HepG2 (cell line): ENCODE measurements around the gene ABCC1. TPM values are rescaled to one million over a fixed set of nuclear protein-coding genes. Genes with fewer than 3 reads are reported as not detected.

Source experiments
- ATAC-seq: fragments of 200-7000 bp; cut with Tn5 transposase; 3 replicates; pipeline ENCODE4 v1.9.1; 2020; ENCODE audit warnings: mild to moderate bottlenecking, moderate library complexity
- BruUV-seq: library from RNA; stranded (reverse); fragments of 400-500 nt; replicated peaks from 2 replicates; lab custom pipeline; 2021; lab: Mats Ljungman, UMichigan
- CTCF ChIA-PET: fragments of 300-600 bp; formaldehyde crosslinking; extraction: SDS; loops from one replicate; lab custom pipeline; 2021; ENCODE audit warnings: low total read pairs, inconsistent platforms, low intra/inter-chr PET ratio; lab: Yijun Ruan, JAX
- POLR2A ChIA-PET: fragments of 350-600 bp; sonication (Branson Sonifier 250); formaldehyde crosslinking; loops from one replicate; lab custom pipeline; 2020; ENCODE audit warnings: antibody characterized with exemption, inconsistent platforms; lab: Yijun Ruan, JAX
- DNase-seq: peaks from one replicate; pipeline ENCODE4 v3.0.0-alpha.2; 2015; ENCODE audit warnings: low spot score
- FAIRE-seq: peaks from 3 replicates; lab custom pipeline; 2011; peaks lifted over from hg19 to GRCh38; lab: Jason Lieb, UNC
- H2AFZ ChIP-seq: one replicate; pipeline ENCODE4 v1.6.1; 2011; ENCODE audit warnings: low read length, inconsistent platforms
- H3K27ac ChIP-seq: fragments of 300-600 bp; 3 replicates; pipeline ENCODE4 v1.8.0; 2011; ENCODE audit warnings: mixed run types, mild to moderate bottlenecking, mixed read lengths, low read length, inconsistent platforms; ENCODE audit not compliant: insufficient read depth; ENCODE audit errors: extremely low read length
- H3K27me3 ChIP-seq, 2 experiments: fragments of 200-600 bp in 1 of 2; 2 replicates in 1 of 2; 3 replicates in 1 of 2; pipeline versions ENCODE4 v1.6.0 to v1.8.0; 2011; ENCODE audit warnings: low read length in 2 of 2, mild to moderate bottlenecking in 2 of 2, moderate library complexity in 2 of 2, inconsistent platforms in 1 of 2; ENCODE audit not compliant: insufficient read depth in 2 of 2, control insufficient read depth in 1 of 2
- H3K36me3 ChIP-seq, 2 experiments: fragments of 200-600 bp in 1 of 2; replicated peaks in 1 of 2; 2 replicates in 1 of 2; 3 replicates in 1 of 2; pipeline versions ENCODE4 v1.5.1 to v1.8.0; 2011; ENCODE audit warnings: low read length in 2 of 2, inconsistent platforms in 1 of 2; ENCODE audit not compliant: insufficient read depth in 2 of 2, control insufficient read depth in 1 of 2
- H3K4me1 ChIP-seq: 2 replicates; pipeline ENCODE4 v1.5.1; 2012; ENCODE audit warnings: low read length, inconsistent platforms; ENCODE audit not compliant: insufficient read depth
- H3K4me2 ChIP-seq: 2 replicates; pipeline ENCODE4 v1.6.0; 2011; ENCODE audit warnings: low read depth, low read length, inconsistent platforms
- H3K4me3 ChIP-seq, 3 experiments: fragments of 200-600 bp in 1 of 3; sonication (generic), shearing (Covaris generic) in 1 of 3; replicated peaks in 1 of 3; 2 replicates each; pipeline ENCODE4 v1.5.1; 2011 to 2016; ENCODE audit warnings: low read length in 3 of 3, inconsistent platforms in 2 of 3, low read depth in 2 of 3, mild to moderate bottlenecking in 2 of 3, control low read depth in 1 of 3, mixed read lengths in 1 of 3; ENCODE audit not compliant: insufficient read depth in 1 of 3
- H3K79me2 ChIP-seq: one replicate; pipeline ENCODE4 v1.6.1; 2011; ENCODE audit warnings: low read length, inconsistent platforms; ENCODE audit not compliant: insufficient read depth
- H3K9ac ChIP-seq: 2 replicates; pipeline ENCODE4 v1.6.0; 2011; ENCODE audit warnings: mild to moderate bottlenecking, low read depth, low read length, inconsistent platforms; ENCODE audit not compliant: insufficient read depth
- H3K9me3 ChIP-seq: 2 replicates; pipeline ENCODE4 v1.5.1; 2012; ENCODE audit warnings: mild to moderate bottlenecking, low read length
- H4K20me1 ChIP-seq: 2 replicates; pipeline ENCODE4 v1.6.0; 2011; ENCODE audit warnings: inconsistent platforms, mild to moderate bottlenecking, low read length, moderate library complexity; ENCODE audit not compliant: insufficient read depth
- ATF1 ChIP-seq: IDR thresholded peaks from 2 replicates; pipeline ENCODE4 v1.6.1; 2016; ENCODE audit warnings: mild to moderate bottlenecking, control low read depth
- CAMTA2 ChIP-seq: sonication (generic); formaldehyde crosslinking; IDR thresholded peaks from 2 replicates; pipeline ENCODE4 v1.4.0; 2020; ENCODE audit warnings: mild to moderate bottlenecking, missing genetic modification reagents, borderline replicate concordance
- ELF3 ChIP-seq: IDR thresholded peaks from 2 replicates; pipeline ENCODE4 v1.6.1; 2016; ENCODE audit warnings: missing genetic modification reagents, missing compliant biosample characterization
- FLYWCH1 ChIP-seq: sonication (generic); formaldehyde crosslinking; IDR thresholded peaks from 2 replicates; pipeline ENCODE4 v1.8.1; 2023; ENCODE audit warnings: mild to moderate bottlenecking, missing genetic modification reagents
- FOXO1 ChIP-seq: sonication (generic); formaldehyde crosslinking; IDR thresholded peaks from 2 replicates; pipeline ENCODE4 v1.4.0; 2020; ENCODE audit warnings: missing genetic modification reagents
- MED8 ChIP-seq: sonication (generic); formaldehyde crosslinking; IDR thresholded peaks from 2 replicates; pipeline ENCODE4 v1.8.1; 2023; ENCODE audit warnings: mild to moderate bottlenecking, missing genetic modification reagents; ENCODE audit not compliant: insufficient replicate concordance
- MYC ChIP-seq: sonication (generic); formaldehyde crosslinking; IDR thresholded peaks from 2 replicates; pipeline ENCODE4 v1.9.0; 2021; ENCODE audit warnings: missing genetic modification reagents, borderline replicate concordance
- NBN ChIP-seq: fragments of 450-650 bp; conservative IDR thresholded peaks from 2 replicates; pipeline ENCODE4 v1.6.1; 2017
- TBX2 ChIP-seq: sonication (generic); formaldehyde crosslinking; IDR thresholded peaks from 2 replicates; pipeline ENCODE4 v1.5.0; 2020; ENCODE audit warnings: missing genetic modification reagents, mild to moderate bottlenecking, borderline replicate concordance
- ZNF12 ChIP-seq: sonication (generic); formaldehyde crosslinking; IDR thresholded peaks from 2 replicates; pipeline ENCODE4 v1.5.0; 2020; ENCODE audit warnings: missing genetic modification reagents
- ZNF34 ChIP-seq: sonication (generic); formaldehyde crosslinking; IDR thresholded peaks from 2 replicates; pipeline ENCODE4 v1.4.0; 2020; ENCODE audit warnings: mild to moderate bottlenecking, missing genetic modification reagents, borderline replicate concordance
- ZNF546 ChIP-seq: sonication (generic); formaldehyde crosslinking; conservative IDR thresholded peaks from 2 replicates; pipeline ENCODE4 v1.8.1; 2023; ENCODE audit warnings: mild to moderate bottlenecking, missing genetic modification reagents
- ZNF746 ChIP-seq: sonication (generic); formaldehyde crosslinking; IDR thresholded peaks from 2 replicates; pipeline ENCODE4 v1.8.0; 2022; ENCODE audit warnings: mild to moderate bottlenecking, missing genetic modification reagents
- ZNF75D ChIP-seq: sonication (generic); formaldehyde crosslinking; IDR thresholded peaks from 2 replicates; pipeline ENCODE4 v1.8.1; 2023; ENCODE audit warnings: missing genetic modification reagents, mild to moderate bottlenecking, borderline replicate concordance
- WGBS: methylation state at CpG from one replicate; pipeline ENCODE4 v1.1.6; 2017; ENCODE audit warnings: low lambda C conversion rate; 5-methylcytosine and 5-hydroxymethylcytosine counted together
- in situ Hi-C: cut with HindIII; loops from 2 replicates; pipeline ENCODE4 v1.10.0; 2017; ENCODE audit warnings: low pct_unique_long_range_greater_than_20kb; ENCODE audit not compliant: extremely low pct_ligation_motif_present
- intact Hi-C: fragments of 100-400 bp; cut with micrococcal nuclease; formaldehyde crosslinking; loops from one replicate; pipeline ENCODE4 v1.10.0; 2022; ENCODE audit not compliant: unreplicated experiment
- polyA plus RNA-seq, 8 experiments: library from polyadenylated mRNA; depleted of rRNA in 3 of 8; stranded (reverse) in 7 of 8; unstranded in 1 of 8; fragments of >200 nt; fragmentation: Illumina TruSeq in 4 of 8; extraction: Trizol in 4 of 8; gene quantifications; 2 replicates each; pipeline versions ENCODE4 v1.2.1 to v1.2.3, GENCODE V29; 2011 to 2016; ENCODE audit warnings: low read depth in 4 of 8, missing spikeins in 1 of 8, mixed read lengths in 1 of 8; ENCODE audit not compliant: insufficient read depth in 1 of 8
- total RNA-seq, 5 experiments: library from RNA; depleted of rRNA; stranded (reverse); fragments of >200 nt; fragmentation: Illumina TruSeq; extraction: Trizol; gene quantifications; 2 replicates each; pipeline ENCODE4 v1.2.3, GENCODE V29; 2016; ENCODE audit warnings: low read depth in 1 of 5
- TF ChIP-seq, protein P1 (sequence below): sonication (generic); formaldehyde crosslinking; conservative IDR thresholded peaks from 2 replicates; pipeline ENCODE4 v1.4.0; 2020; ENCODE audit warnings: mild to moderate bottlenecking, missing genetic modification reagents, moderate library complexity
- TF ChIP-seq, protein P2 (sequence below): sonication (generic); formaldehyde crosslinking; IDR thresholded peaks from 2 replicates; pipeline ENCODE4 v1.5.0; 2020; ENCODE audit warnings: missing genetic modification reagents, mild to moderate bottlenecking, borderline replicate concordance
- TF ChIP-seq, protein P3 (sequence below): sonication (generic); formaldehyde crosslinking; IDR thresholded peaks from 2 replicates; pipeline ENCODE4 v1.5.0; 2020; ENCODE audit warnings: missing genetic modification reagents, mild to moderate bottlenecking, borderline replicate concordance

Gene ABCC1
- total and polyA plus RNA-seq, 2 of the 13 experiments (the other 11 are each of a cell fraction or from before 2014, with no cell fraction given) = 13.0 to 30.6 TPM

DNA sequence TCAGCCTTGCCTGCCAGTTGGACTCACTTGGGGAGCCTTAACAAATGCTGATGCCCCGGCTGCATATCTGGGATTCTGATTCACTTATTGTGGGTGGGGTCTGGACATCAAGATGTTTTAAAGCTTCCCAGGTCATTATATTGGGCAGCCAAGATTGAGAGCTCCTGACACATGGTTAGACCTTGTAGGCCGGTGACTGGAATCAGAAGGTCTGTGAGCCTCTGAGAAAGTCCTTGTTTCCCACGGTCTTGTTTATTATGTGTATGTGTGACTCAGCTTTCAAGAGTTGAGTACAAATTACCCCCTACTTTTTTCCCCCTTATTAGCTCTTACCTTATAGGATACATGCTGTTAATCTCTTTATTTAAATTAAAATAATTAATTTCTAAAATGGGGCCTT, 103.5 kb downstream of the ABCC1 start:
- no peak for ATAC-seq
- no peak overlapping the region for H3K9ac ChIP-seq
- WGBS = 98% methylated on average over 3 of the region's 3 CpGs

More for the DNA sequence above, 103.5 kb downstream of the ABCC1 start:
- ChIA-PET POLR2A (no interaction called here), CTCF (no interaction called here)
- in situ Hi-C loops = no loop called here
- H2AFZ ChIP-seq = no peak overlapping the region
- H3K79me2 ChIP-seq = no peaks in the 10 kb centered on the region
- no peak for DNase-seq
- no peak overlapping the region for H3K27ac ChIP-seq
- TF ChIP-seq TBX2 (no peak), ZNF34 (no peak), ZNF546 (CRISPR knock-in tag) (no peak), MED8 (no peak), FLYWCH1 (no peak), ZNF75D (no peak), MYC (CRISPR knock-in tag) (no peak), FOXO1 (no peak), NBN (no peak), ZNF746 (no peak), ELF3 (CRISPR knock-in tag) (no peak), CAMTA2 (CRISPR knock-in tag) (no peak), ATF1 (CRISPR knock-in tag) (no peak), ZNF12 (CRISPR knock-in tag) (no peak)
- TF ChIP-seq, protein P1, sequence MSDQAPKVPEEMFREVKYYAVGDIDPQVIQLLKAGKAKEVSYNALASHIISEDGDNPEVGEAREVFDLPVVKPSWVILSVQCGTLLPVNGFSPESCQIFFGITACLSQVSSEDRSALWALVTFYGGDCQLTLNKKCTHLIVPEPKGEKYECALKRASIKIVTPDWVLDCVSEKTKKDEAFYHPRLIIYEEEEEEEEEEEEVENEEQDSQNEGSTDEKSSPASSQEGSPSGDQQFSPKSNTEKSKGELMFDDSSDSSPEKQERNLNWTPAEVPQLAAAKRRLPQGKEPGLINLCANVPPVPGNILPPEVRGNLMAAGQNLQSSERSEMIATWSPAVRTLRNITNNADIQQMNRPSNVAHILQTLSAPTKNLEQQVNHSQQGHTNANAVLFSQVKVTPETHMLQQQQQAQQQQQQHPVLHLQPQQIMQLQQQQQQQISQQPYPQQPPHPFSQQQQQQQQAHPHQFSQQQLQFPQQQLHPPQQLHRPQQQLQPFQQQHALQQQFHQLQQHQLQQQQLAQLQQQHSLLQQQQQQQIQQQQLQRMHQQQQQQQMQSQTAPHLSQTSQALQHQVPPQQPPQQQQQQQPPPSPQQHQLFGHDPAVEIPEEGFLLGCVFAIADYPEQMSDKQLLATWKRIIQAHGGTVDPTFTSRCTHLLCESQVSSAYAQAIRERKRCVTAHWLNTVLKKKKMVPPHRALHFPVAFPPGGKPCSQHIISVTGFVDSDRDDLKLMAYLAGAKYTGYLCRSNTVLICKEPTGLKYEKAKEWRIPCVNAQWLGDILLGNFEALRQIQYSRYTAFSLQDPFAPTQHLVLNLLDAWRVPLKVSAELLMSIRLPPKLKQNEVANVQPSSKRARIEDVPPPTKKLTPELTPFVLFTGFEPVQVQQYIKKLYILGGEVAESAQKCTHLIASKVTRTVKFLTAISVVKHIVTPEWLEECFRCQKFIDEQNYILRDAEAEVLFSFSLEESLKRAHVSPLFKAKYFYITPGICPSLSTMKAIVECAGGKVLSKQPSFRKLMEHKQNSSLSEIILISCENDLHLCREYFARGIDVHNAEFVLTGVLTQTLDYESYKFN (CRISPR knock-in tag) = no peak
- TF ChIP-seq, protein P2, sequence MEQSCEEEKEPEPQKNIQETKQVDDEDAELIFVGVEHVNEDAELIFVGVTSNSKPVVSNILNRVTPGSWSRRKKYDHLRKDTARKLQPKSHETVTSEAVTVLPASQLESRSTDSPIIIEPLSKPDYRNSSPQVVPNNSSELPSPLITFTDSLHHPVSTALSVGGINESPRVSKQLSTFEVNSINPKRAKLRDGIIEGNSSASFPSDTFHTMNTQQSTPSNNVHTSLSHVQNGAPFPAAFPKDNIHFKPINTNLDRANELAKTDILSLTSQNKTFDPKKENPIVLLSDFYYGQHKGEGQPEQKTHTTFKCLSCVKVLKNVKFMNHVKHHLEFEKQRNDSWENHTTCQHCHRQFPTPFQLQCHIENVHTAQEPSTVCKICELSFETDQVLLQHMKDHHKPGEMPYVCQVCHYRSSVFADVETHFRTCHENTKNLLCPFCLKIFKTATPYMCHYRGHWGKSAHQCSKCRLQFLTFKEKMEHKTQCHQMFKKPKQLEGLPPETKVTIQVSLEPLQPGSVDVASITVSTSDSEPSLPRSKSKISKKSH (CRISPR knock-in tag) = no peak
- TF ChIP-seq, protein P3, sequence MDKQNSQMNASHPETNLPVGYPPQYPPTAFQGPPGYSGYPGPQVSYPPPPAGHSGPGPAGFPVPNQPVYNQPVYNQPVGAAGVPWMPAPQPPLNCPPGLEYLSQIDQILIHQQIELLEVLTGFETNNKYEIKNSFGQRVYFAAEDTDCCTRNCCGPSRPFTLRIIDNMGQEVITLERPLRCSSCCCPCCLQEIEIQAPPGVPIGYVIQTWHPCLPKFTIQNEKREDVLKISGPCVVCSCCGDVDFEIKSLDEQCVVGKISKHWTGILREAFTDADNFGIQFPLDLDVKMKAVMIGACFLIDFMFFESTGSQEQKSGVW = no peak
- peaks cover 47 to 77% of the 10 kb centered on the region in 2 experiments for H3K36me3 ChIP-seq
- H4K20me1 ChIP-seq = no peaks in the 10 kb centered on the region
- H3K27me3 ChIP-seq = no peaks in the 10 kb centered on the region
- H3K4me1 ChIP-seq = no peaks in the 10 kb centered on the region
- no peak for FAIRE-seq
- intact Hi-C loops = no loop called here
- H3K9me3 ChIP-seq = no peaks in the 10 kb centered on the region
- no peak overlapping the region for H3K4me3 ChIP-seq
- BruUV-seq = no TSS peak
- H3K4me2 ChIP-seq = no peak overlapping the region
